Keratinocyte (primary cell): ENCODE data around the gene RAB3IP. TPM values are rescaled to one million over a fixed set of nuclear protein-coding genes. Genes with fewer than 3 reads are reported as not detected.

Experiments
- DNase-seq: peaks from one replicate; pipeline ENCODE4 v3.0.0-alpha.2; 2011; ENCODE audit warnings: low read depth, missing footprints, low spot score
- FAIRE-seq: peaks from 2 replicates; lab custom pipeline; 2011; peaks lifted over from hg19 to GRCh38; lab: Jason Lieb, UNC
- H2AFZ ChIP-seq: 2 replicates; pipeline ENCODE4 v1.6.0; 2012; ENCODE audit warnings: low read length, control low read depth, inconsistent platforms; ENCODE audit not compliant: control insufficient read depth
- H3K27ac ChIP-seq: 2 replicates; pipeline ENCODE4 v1.5.1; 2011; ENCODE audit warnings: low read length; ENCODE audit not compliant: control insufficient read depth, insufficient read depth
- H3K27me3 ChIP-seq: 3 replicates; pipeline ENCODE4 v1.6.0; 2011; ENCODE audit warnings: low read length; ENCODE audit not compliant: control insufficient read depth, insufficient read depth; ENCODE audit errors: extremely low read depth
- H3K36me3 ChIP-seq, 2 experiments: 2 replicates in 1 of 2; 3 replicates in 1 of 2; pipeline ENCODE4 v1.5.1; 2011; ENCODE audit warnings: low read length in 2 of 2, mild to moderate bottlenecking in 1 of 2; ENCODE audit not compliant: control insufficient read depth in 2 of 2, insufficient read depth in 2 of 2; ENCODE audit errors: extremely low read depth in 1 of 2
- H3K4me1 ChIP-seq: 3 replicates; pipeline ENCODE4 v1.5.1; 2011; ENCODE audit warnings: low read length; ENCODE audit not compliant: control insufficient read depth, insufficient read depth; ENCODE audit errors: extremely low read depth
- H3K4me2 ChIP-seq: 3 replicates; pipeline ENCODE4 v1.6.0; 2011; ENCODE audit warnings: low read depth, low read length; ENCODE audit not compliant: control insufficient read depth, insufficient read depth; ENCODE audit errors: extremely low read depth
- H3K4me3 ChIP-seq, 3 experiments: fragments of 200-600 bp in 1 of 3; sonication (generic) in 1 of 3; 2 replicates in 2 of 3; 3 replicates in 1 of 3; pipeline ENCODE4 v1.5.1; 2011 to 2016; ENCODE audit warnings: low read length in 3 of 3, mild to moderate bottlenecking in 3 of 3, control low read depth in 2 of 3, inconsistent platforms in 1 of 3, low read depth in 1 of 3, mixed read lengths in 1 of 3, mixed run types in 1 of 3, moderate library complexity in 1 of 3; ENCODE audit not compliant: control insufficient read depth in 2 of 3, insufficient read depth in 2 of 3; ENCODE audit errors: extremely low read depth in 1 of 3
- H3K79me2 ChIP-seq: 2 replicates; pipeline ENCODE4 v1.6.0; 2012; ENCODE audit warnings: low read length; ENCODE audit not compliant: control insufficient read depth, insufficient read depth
- H3K9ac ChIP-seq: 3 replicates; pipeline ENCODE4 v1.6.0; 2011; ENCODE audit warnings: low read length; ENCODE audit not compliant: control insufficient read depth, insufficient read depth; ENCODE audit errors: extremely low read depth
- H3K9me1 ChIP-seq: 3 replicates; pipeline ENCODE4 v1.6.0; 2011; ENCODE audit warnings: low read length; ENCODE audit not compliant: control insufficient read depth, insufficient read depth; ENCODE audit errors: extremely low read depth
- H3K9me3 ChIP-seq: 2 replicates; pipeline ENCODE4 v1.5.1; 2012; ENCODE audit warnings: low read depth, low read length; ENCODE audit not compliant: control insufficient read depth
- H4K20me1 ChIP-seq: 3 replicates; pipeline ENCODE4 v1.6.0; 2011; ENCODE audit warnings: low read length; ENCODE audit not compliant: control insufficient read depth, insufficient read depth; ENCODE audit errors: extremely low read depth
- EZH2 ChIP-seq: IDR thresholded peaks from one replicate; pipeline ENCODE4 v1.6.1; 2012; ENCODE audit warnings: inconsistent platforms, mild to moderate bottlenecking, low read length, moderate library complexity
- dilution Hi-C: fragments of 300-500 bp; cut with MboI; formaldehyde crosslinking; loops from one replicate; pipeline ENCODE4 v1.7.0; 2020; ENCODE audit warnings: low sequenced_read_pairs; ENCODE audit not compliant: extremely low pct_ligation_motif_present
- polyA plus RNA-seq, 5 experiments: library from polyadenylated mRNA; depleted of rRNA in 3 of 5; stranded (reverse) in 3 of 5; stranded (forward) in 1 of 5; unstranded in 1 of 5; fragments of >200 nt; gene quantifications; 1 replicate in 1 of 5; 2 replicates in 3 of 5; 3 replicates in 1 of 5; pipeline versions ENCODE4 v1.2.1 to v1.2.3, GENCODE V29; 2011 to 2012; ENCODE audit warnings: missing spikeins in 2 of 5, low read depth in 1 of 5, low replicate concordance in 1 of 5
- TF ChIP-seq, protein P1 (sequence below), 3 experiments: IDR thresholded peaks in 1 of 3; conservative IDR thresholded peaks in 1 of 3; optimal IDR thresholded peaks in 1 of 3; 2 replicates in 2 of 3; 3 replicates in 1 of 3; pipeline versions ENCODE3 to v1.5.1; 2011; ENCODE audit warnings: low read length in 3 of 3, mild to moderate bottlenecking in 3 of 3, moderate library complexity in 2 of 3, control low read depth in 1 of 3, inconsistent platforms in 1 of 3; ENCODE audit not compliant: insufficient read depth in 2 of 3; ENCODE audit errors: extremely low read depth in 1 of 3

The RAB3IP gene
- polyA plus RNA-seq, 1 donor (not counting 4 experiments of a cell fraction or from before 2014, with no cell fraction given) = 30.6 TPM

- no peaks in the 10 kb centered on the region for H3K4me1 ChIP-seq
- no peaks in the 10 kb centered on the region for H3K79me2 ChIP-seq
- no peaks in the 10 kb centered on the region for H3K27me3 ChIP-seq
- no peaks in the 10 kb centered on the region for H3K9me3 ChIP-seq
- DNase-seq (no peak), FAIRE-seq (no peak)
- dilution Hi-C loops = no loop called here
- H3K9ac ChIP-seq = no peak overlapping the region
- TF ChIP-seq, protein P1, sequence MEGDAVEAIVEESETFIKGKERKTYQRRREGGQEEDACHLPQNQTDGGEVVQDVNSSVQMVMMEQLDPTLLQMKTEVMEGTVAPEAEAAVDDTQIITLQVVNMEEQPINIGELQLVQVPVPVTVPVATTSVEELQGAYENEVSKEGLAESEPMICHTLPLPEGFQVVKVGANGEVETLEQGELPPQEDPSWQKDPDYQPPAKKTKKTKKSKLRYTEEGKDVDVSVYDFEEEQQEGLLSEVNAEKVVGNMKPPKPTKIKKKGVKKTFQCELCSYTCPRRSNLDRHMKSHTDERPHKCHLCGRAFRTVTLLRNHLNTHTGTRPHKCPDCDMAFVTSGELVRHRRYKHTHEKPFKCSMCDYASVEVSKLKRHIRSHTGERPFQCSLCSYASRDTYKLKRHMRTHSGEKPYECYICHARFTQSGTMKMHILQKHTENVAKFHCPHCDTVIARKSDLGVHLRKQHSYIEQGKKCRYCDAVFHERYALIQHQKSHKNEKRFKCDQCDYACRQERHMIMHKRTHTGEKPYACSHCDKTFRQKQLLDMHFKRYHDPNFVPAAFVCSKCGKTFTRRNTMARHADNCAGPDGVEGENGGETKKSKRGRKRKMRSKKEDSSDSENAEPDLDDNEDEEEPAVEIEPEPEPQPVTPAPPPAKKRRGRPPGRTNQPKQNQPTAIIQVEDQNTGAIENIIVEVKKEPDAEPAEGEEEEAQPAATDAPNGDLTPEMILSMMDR (optimal IDR thresholded peaks at IDR 0.05 in 1 of 3, IDR thresholded peaks at IDR 0.05 in 1 of 3, conservative IDR thresholded peaks at IDR 0.05 in 1 of 3; ENCODE audit: extremely low read depth in 1 of 3, insufficient read depth in 2 of 3, low read length in 3 of 3) = no peak
- no peak for TF ChIP-seq EZH2
- H3K9me1 ChIP-seq = no peaks in the 10 kb centered on the region
- no peak overlapping the region for H3K4me2 ChIP-seq
- no peaks in the 10 kb centered on the region for H3K36me3 ChIP-seq
- no peak overlapping the region for H3K4me3 ChIP-seq
- no peak overlapping the region for H3K27ac ChIP-seq
- no peak overlapping the region for H2AFZ ChIP-seq
- H4K20me1 ChIP-seq = no peaks in the 10 kb centered on the region
Observed at GRCh38 chr12:69837657-69838415, 99.2 kb downstream of the RAB3IP start.

GRCh38 chr12:69840727-69841126 is 102.1 kb downstream of the RAB3IP start:
- TF ChIP-seq, protein P1 (optimal IDR thresholded peaks at IDR 0.05 in 1 of 3, IDR thresholded peaks at IDR 0.05 in 1 of 3, conservative IDR thresholded peaks at IDR 0.05 in 1 of 3; ENCODE audit: extremely low read depth in 1 of 3, insufficient read depth in 2 of 3, low read length in 3 of 3) = no peak
- TF ChIP-seq EZH2 = no peak
- Histone ChIP-seq H3K36me3 (no peaks in the 10 kb centered on the region), H3K27ac (no peak overlapping the region), H3K9ac (no peak overlapping the region), H2AFZ (no peak overlapping the region), H3K27me3 (no peaks in the 10 kb centered on the region), H3K4me1 (no peaks in the 10 kb centered on the region), H3K9me3 (no peaks in the 10 kb centered on the region), H3K4me2 (no peak overlapping the region), H3K79me2 (no peaks in the 10 kb centered on the region), H4K20me1 (no peaks in the 10 kb centered on the region), H3K4me3 (no peak overlapping the region), H3K9me1 (no peaks in the 10 kb centered on the region)
- no peak for FAIRE-seq
- DNase-seq = no peak
- dilution Hi-C loops = no loop called here
